GM10266 (cell line): Measurements from ENCODE around the gene JMJD7.

Experiments used
- DNase-seq: peaks from one replicate; pipeline ENCODE4 v3.0.0; 2012; ENCODE audit errors: extremely low spot score
- TF ChIP-seq, protein P1 (sequence below): IDR thresholded peaks from 2 replicates; pipeline ENCODE4 v1.5.1; 2012; ENCODE audit warnings: mild to moderate bottlenecking, low read depth; ENCODE audit not compliant: control insufficient read depth, insufficient read depth; ENCODE audit errors: missing control alignments

Gene JMJD7

DNA sequence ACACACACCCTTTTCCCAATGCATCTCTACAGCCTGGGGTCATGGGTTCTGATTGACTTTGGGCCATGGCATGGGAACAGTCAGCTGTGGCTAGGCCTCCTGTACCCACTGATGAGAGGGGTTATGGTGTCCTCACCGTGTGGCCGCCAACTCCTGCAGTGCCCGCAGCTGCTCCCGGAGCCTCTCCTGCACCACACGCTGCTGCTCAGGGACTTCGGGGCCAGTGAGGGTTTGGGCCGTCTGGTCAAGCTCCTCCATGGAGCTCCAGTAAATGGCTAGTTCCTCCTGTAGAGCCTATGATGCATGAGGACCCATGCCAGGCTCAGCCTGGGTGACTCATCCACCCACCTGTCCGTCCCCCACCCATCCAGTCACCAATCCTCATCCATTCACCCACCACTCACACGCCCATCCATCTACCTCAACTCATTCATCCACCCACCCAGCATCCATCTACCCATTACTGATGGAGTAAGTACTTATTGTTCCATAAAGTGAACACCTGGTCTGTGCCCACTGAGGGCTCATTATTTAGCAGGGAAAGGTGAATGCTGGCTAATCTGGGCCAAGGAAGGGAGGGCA is 44.4 kb downstream of the JMJD7 start:
- TF ChIP-seq, protein P1, sequence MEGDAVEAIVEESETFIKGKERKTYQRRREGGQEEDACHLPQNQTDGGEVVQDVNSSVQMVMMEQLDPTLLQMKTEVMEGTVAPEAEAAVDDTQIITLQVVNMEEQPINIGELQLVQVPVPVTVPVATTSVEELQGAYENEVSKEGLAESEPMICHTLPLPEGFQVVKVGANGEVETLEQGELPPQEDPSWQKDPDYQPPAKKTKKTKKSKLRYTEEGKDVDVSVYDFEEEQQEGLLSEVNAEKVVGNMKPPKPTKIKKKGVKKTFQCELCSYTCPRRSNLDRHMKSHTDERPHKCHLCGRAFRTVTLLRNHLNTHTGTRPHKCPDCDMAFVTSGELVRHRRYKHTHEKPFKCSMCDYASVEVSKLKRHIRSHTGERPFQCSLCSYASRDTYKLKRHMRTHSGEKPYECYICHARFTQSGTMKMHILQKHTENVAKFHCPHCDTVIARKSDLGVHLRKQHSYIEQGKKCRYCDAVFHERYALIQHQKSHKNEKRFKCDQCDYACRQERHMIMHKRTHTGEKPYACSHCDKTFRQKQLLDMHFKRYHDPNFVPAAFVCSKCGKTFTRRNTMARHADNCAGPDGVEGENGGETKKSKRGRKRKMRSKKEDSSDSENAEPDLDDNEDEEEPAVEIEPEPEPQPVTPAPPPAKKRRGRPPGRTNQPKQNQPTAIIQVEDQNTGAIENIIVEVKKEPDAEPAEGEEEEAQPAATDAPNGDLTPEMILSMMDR = no peak
- no peak for DNase-seq

DNA sequence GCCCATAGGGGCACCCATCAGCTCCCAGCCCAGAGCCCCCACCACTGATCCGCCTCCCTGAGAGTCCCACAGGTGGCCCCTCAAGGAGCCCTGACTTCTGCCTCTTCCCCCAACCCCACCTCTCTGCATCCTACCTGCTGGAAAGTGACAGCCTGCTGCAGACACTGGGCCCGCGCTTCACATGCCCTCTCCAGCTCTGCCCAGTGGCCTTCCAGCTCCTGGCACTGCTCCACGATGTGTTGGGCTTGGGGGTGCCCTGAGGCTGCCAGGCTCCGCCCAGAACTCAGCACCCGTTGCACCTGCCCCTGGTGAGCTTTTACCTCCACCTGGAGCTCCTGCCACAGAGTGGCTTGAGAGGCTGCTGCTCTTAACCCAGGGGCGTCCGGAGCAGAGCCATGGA is 45.8 kb downstream of the JMJD7 start:
- TF ChIP-seq, protein P1 = no peak
- no peak for DNase-seq

DNA sequence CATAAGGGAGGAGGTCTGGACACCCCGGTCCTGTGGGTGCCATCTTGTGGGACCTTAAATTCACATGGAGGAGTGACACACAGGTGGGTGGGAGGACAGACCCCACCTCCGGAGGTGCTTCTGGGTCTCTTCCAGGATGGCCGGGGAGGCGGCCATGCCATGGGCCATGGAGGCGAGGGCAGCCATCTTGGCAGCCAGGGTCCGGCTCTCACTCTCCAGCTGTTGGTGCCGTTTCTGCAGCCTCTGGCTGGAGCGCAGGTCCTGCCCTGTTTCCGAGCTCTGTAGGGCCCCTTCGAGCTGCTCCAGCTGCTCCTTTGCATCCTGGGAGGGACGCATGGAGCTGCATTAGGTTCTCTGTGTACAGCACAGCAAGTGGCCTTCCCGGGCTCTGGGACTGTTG is 46.8 kb downstream of the JMJD7 start:
- DNase-seq = no peak
- TF ChIP-seq, protein P1 = no peak

DNA sequence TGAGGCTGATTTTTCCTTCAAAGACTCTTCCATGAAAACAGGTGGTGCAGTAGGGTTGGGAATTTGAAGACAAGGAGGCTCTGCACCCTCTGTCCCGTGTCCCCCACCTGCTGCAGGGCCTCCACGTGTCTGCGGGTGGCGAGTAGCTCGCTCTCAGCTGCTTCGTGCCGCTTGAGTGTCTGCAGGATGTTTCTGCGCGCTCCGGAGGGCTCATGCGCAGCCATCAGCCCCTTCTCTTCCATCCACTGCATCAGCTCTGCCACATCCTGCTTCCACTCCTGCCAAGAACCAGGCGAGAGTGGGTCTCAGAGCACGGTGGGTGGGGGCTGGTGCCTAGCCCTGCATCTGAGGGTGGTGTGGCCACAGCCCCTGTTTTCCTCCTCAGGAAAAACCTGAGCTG is 48.1 kb downstream of the JMJD7 start:
- DNase-seq = no peak
- TF ChIP-seq, protein P1 = no peak

DNA sequence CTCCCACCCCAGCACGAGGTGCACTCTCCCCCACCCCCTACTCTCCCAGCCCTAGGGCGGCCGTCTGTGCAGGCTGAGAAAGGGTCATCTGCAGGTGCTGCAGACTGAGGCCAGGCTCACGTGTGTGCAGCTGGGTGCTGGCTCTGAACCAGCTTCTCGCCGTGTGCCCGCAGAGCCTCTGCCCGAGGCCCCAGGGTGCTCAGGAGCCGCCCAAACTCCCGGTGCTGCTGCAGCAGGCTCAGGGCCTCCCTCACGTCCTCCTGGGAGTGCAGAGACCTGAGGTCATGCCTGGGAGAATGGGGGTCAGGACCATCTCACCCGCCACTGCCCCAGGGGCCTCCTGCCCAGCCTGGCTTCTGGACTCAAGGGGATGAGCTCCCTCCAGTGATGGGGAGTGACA is 48.8 kb downstream of the JMJD7 start:
- TF ChIP-seq, protein P1 = no peak
- DNase-seq = no peak

DNA sequence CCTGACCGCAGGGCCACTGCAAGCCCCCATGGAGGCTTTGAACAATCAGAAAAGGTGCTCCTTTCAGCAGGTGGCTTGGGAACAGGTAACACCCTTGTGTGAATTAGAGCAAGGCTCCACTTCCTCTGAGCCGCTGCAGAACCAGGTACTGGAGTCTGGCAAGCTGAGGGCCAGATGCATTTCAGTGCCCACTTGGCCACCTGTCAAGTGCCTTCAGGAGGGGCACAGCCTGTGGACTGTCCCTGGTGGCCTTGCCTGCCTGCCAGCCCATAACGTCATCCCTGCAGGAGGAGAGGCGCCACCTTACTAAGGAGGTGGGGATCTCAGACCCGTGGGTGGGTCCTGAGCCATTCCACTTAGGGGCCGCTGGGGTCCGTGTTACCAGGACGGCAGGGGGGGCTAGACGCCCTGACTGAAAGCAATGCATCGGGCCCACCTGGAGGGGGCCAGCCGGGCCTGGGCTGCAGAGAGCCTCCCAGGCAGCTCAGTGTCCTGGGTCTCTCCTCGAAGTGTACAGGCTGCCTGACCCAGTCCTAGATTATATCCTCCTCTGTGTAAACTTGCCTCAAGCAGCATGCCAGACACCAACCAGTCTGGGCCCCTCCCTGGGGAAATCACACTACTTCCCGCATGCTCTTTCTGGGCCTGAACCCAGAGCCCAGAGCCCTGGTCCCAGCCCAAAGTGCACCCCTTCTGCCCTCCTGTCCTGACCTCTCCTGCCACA is 49.9 kb downstream of the JMJD7 start:
- DNase-seq = no peak
- TF ChIP-seq, protein P1 = no peak

DNA sequence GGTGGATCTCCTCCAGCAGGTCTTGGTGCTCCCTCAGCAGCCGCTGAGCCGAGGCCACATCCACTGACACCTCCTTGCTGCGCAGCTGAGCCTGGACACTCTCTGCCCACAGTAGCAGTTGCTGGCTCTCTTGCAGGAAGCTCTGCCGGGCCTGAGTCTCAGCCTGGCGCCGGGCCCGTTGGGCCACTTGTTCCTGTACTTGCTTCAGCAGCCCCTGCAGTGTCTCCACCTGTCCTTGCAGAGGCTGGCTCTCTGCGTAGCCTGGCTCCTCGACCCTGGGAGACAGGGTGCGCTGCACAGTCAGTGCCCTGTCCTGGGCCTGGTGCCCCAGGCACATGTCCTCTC is 50.4 kb downstream of the JMJD7 start:
- TF ChIP-seq, protein P1 = no peak
- DNase-seq = no peak
